GM21423 (cell line): Measurements from ENCODE around the gene HBA2.
"Not testable (repeated sequence)": the region's sequence is repeated elsewhere in the genome, so short reads cannot be mapped to it uniquely, and the experiment has no call there.

Experiments
- ATAC-seq: cut with Tn5 transposase; IDR thresholded peaks from one replicate; pipeline ENCODE4 v1.9.1; 2021; ENCODE audit warnings: mild to moderate bottlenecking, moderate library complexity; ENCODE audit not compliant: unreplicated experiment

Gene HBA2

GRCh38 chr16:172374-172941 is at the start of gene HBA2:
TSS of gene HBA2 (plus strand) at chr16:172876. CDS start at chr16:172913, 37 bp downstream.
- not testable (repeated sequence) for ATAC-seq

GRCh38 chr16:123558-124350 is 48.9 kb upstream of the HBA2 start:
- ATAC-seq = not testable (repeated sequence)

- ATAC-seq = no peak
These were observed 47.7 kb upstream of the HBA2 start for GRCh38 chr16:125011-125410.

DNA sequence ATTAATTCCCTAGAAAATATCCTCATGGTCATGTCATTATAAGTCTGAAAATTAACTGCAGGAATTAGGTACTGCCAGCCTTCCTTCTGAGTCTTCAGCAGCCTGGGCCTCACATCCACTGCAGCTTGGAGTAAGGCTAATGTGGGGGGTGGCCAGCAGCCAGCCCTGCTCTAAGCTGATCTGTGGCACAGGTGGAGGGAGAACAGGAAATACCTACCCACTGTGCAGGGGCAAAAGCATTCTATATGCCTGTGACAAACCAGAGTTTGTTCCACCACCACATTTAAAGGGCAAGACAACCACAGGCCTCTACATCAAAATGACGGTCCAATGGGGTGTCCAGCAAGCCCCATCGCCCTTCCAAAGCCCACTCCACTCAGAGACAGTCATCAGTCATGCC is 43.6 kb upstream of the HBA2 start:
- no peak for ATAC-seq

DNA sequence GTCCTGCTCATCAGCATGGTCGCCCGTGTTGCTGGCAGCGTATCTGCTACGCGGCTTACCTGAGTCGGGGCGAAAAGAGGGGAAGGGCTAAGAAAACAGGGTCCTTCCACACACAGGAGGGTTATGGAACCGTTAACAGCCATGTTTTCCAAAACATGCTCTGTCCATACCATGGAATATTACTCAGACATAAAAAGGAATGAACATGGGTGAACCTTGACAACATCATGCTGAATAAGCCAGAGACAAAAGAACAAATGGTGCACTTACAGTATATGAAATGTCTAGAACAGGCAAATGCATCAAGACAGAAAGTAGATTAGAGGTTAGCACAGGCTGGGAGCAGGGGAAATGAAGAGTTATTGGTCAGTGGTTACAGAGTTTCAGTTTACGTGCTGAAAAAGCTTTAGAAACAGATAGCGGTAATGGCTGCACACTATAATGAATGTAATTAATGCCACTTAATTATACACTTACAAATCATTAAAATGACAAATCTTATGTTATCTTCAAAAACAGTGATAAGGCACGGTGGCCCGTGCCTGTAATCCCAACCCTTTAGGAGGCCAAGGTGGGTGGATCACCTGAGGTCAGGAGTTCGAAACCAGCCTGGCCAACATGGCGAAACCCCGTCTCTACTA is 42.0 kb upstream of the HBA2 start:
- ATAC-seq = no peak

DNA sequence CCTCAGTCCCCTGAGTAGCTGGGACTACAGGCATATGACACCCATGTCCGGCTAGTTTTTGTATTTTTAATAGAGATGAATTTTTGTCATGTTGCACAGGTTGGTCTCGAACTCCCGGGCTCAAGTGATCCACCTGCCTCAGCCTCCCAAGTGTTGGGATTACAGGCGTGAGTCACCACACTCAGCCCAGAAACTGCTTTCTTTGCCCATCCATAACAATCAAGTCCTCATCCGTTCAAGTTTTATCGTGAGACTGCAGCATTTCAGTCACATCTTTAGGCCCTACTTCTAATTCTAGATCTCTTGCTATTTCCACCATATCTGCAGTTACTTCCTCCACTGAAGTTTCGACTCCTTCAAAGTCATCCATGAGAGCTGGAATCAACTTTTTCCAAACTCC is 40.6 kb upstream of the HBA2 start:
- ATAC-seq = no peak

DNA sequence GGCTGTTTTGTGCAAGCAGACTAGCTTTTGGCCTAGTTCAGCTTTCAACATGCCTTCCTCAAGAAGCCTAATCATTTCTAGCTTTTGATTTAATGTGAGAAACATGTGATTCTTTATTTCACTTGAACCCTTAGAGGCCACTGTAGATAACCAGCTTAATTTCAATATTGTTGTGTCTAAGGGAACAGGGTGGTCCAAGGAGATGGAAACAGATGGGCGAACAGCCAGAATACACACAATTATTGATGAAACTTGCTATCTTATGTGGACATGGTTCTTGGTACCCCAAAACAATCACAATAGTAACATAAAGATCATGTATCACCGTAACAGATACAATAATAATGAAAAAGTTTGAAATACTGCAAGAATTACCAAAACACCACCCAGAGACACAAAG is 39.0 kb upstream of the HBA2 start:
- ATAC-seq = no peak

- no peak for ATAC-seq
These were observed 34.6 kb upstream of the HBA2 start for GRCh38 chr16:138049-138417.

- ATAC-seq = no peak
These were observed 32.4 kb upstream of the HBA2 start for GRCh38 chr16:140175-140857.

DNA sequence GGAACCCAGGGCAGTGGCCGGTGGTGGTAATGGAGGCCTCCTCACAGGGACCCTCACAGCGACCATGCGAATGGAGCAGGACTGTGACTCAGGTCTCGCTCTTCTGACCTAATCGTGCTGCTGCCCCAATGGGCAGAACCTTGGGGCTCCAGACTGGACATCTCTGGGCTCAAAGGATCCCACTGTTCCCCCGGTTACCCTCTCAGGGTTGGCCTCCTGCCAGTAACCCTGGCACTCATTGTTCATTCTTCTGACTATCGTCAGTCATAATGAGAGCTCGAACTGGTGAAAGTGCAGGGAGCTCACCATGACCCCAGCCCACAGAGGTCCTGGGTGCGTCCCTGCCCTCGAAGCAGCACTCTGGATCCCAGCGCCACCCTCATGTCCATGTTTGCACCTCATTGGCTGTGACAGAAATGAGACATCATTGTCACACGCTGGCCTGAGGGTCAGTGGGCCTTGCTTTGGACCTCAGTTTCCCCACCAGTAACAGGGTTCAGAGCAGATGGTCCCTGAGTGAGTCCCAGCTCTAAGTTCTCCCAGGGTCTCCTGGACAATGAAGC is 30.2 kb upstream of the HBA2 start:
- ATAC-seq = no peak

- ATAC-seq = no peak
These were observed 29.6 kb upstream of the HBA2 start for GRCh38 chr16:143047-143446.

DNA sequence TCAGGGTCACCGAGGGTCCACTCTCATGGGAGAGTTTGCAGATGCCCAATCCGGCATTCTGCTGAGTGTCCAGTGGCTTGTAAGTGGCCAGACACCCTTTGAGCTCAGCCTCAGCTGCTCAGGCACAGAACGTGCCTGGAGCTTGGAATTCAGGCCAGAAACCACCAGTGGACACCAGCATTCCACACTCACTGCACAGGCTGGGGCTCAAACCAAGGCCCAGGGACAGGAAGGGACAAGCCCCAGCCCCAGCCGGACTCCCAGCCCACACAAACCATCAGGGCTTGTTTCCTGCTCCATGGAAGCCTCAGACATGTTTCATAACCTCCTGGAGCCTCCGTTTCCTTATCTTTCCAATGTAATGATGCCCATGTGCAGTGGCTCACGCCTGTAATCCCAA is 29.2 kb upstream of the HBA2 start:
- no peak for ATAC-seq

GRCh38 chr16:144797-145252 is 27.9 kb upstream of the HBA2 start:
- ATAC-seq = no peak

- no peak for ATAC-seq
These were observed 26.0 kb upstream of the HBA2 start for GRCh38 chr16:146646-147045.

- ATAC-seq = no peak
These were observed 23.5 kb upstream of the HBA2 start for GRCh38 chr16:149024-149660.

DNA sequence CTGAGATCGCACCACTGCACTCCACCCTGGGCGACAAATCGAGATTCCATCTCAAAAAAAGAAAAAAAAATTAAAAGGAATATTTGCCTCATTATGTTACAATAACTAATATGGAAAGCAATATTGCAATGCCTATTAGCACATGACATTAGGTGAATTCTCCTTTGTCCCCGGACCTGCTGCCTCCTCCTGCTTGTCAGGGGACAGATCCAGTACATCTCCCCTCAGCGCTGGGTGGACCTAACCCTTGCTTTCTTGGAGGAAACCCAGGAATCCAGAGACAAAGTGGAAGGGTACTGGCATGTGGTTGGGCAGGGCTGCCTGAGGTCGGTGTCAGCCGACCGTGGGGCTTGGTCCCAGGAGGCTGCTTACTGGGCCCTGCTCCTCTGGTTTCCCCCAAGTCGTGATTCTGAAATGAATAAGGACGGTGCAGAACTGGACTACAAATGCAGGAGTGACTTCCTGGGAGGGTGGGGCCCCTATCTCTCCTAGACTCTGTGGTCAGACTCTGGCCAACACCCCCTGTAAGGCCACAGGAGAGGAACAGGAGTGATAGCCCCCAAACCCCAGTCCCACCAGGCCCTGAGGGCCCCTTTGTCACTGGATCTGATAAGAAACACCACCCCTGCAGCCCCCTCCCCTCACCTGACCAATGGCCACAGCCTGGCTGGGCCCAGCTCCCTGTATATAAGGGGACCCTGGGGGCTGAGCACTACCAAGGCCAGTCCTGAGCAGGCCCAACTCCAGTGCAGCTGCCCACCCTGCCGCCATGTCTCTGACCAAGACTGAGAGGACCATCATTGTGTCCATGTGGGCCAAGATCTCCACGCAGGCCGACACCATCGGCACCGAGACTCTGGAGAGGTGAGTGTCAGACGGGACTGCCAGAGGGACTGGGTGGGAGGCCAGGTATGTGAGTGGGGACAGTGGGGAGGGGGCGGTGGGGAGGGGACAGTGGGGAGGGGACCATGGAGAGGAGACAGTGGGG is 20.2 kb upstream of the HBA2 start, which contains the start of gene HBZ:
Gene HBZ, plus strand, starts transcription at position 504 of the 988 bp plus-strand sequence. Its CDS starts 266 bp downstream, at position 770.
- ATAC-seq = no peak

GRCh38 chr16:153129-153521 is 19.6 kb upstream of the HBA2 start:
- not testable (repeated sequence) for ATAC-seq

- not testable (repeated sequence) for ATAC-seq
These were observed 19.0 kb upstream of the HBA2 start for GRCh38 chr16:153550-154216.
